Measurements from ENCODE around the gene SYK. TPM values are rescaled to one million over a fixed set of nuclear protein-coding genes. Genes with fewer than 3 reads are reported as not detected.
"Not testable (repeated sequence)": the region's sequence is repeated elsewhere in the genome, so short reads cannot be mapped to it uniquely, and the experiment has no call there.

The SYK gene
- total and polyA plus RNA-seq, 2 donors (not counting 1 experiment from before 2014, with no cell fraction given), result not detected

GRCh38 chr9:90883661-90884060, 82.0 kb downstream of the SYK start:
- Histone ChIP-seq H3K27me3 (ENCODE audit: control insufficient read depth, insufficient read depth, low read length) (no peaks in the 10 kb centered on the region), H3K9ac (ENCODE audit: insufficient read depth, low read length) (no peak overlapping the region), H3K4me2 (ENCODE audit: extremely low read depth, insufficient read depth, low read length) (no peak overlapping the region), H3K4me1 (ENCODE audit: control insufficient read depth, extremely low read depth, insufficient read depth, low read length) (no peaks in the 10 kb centered on the region), H3K79me2 (ENCODE audit: control insufficient read depth, insufficient read depth, low read length) (no peaks in the 10 kb centered on the region), H2AFZ (ENCODE audit: low read length) (no peak overlapping the region), H4K20me1 (ENCODE audit: control insufficient read depth, extremely low read depth, insufficient read depth, low read length) (no peaks in the 10 kb centered on the region), H3K36me3 (ENCODE audit: control insufficient read depth, insufficient read depth, low read length) (no peaks in the 10 kb centered on the region), H3K4me3 (replicated peaks in 1 of 4; ENCODE audit: control extremely low read depth in 1 of 4, insufficient read depth in 1 of 4, low read depth in 3 of 4, low read length in 4 of 4) (no peak overlapping the region), H3K9me3 (ENCODE audit: control insufficient read depth, insufficient read depth, low read depth, low read length) (no peaks in the 10 kb centered on the region), H3K27ac (ENCODE audit: insufficient read depth, low read length) (no peak overlapping the region)
- TF ChIP-seq CTCF (conservative IDR thresholded peaks at IDR 0.05 in 1 of 2, IDR thresholded peaks at IDR 0.05 in 1 of 2; ENCODE audit: low read depth in 1 of 2, low read length in 2 of 2) (no peak), EZH2 (IDR thresholded peaks at IDR 0.05; ENCODE audit: low read length, missing control alignments) (no peak)
- DNase-seq (ENCODE audit: low read depth in 2 of 2), result no peak

GRCh38 chr9:90884178-90884577, 82.6 kb downstream of the SYK start:
- Histone ChIP-seq H3K27me3 (ENCODE audit: control insufficient read depth, insufficient read depth, low read length) (no peaks in the 10 kb centered on the region), H3K27ac (ENCODE audit: insufficient read depth, low read length) (no peak overlapping the region), H3K4me3 (replicated peaks in 1 of 4; ENCODE audit: control extremely low read depth in 1 of 4, insufficient read depth in 1 of 4, low read depth in 3 of 4, low read length in 4 of 4) (no peak overlapping the region), H2AFZ (ENCODE audit: low read length) (no peak overlapping the region), H3K4me2 (ENCODE audit: extremely low read depth, insufficient read depth, low read length) (no peak overlapping the region), H3K36me3 (ENCODE audit: control insufficient read depth, insufficient read depth, low read length) (no peaks in the 10 kb centered on the region), H4K20me1 (ENCODE audit: control insufficient read depth, extremely low read depth, insufficient read depth, low read length) (no peaks in the 10 kb centered on the region), H3K9me3 (ENCODE audit: control insufficient read depth, insufficient read depth, low read depth, low read length) (no peaks in the 10 kb centered on the region), H3K79me2 (ENCODE audit: control insufficient read depth, insufficient read depth, low read length) (no peaks in the 10 kb centered on the region), H3K9ac (ENCODE audit: insufficient read depth, low read length) (no peak overlapping the region), H3K4me1 (ENCODE audit: control insufficient read depth, extremely low read depth, insufficient read depth, low read length) (no peaks in the 10 kb centered on the region)
- TF ChIP-seq EZH2 (IDR thresholded peaks at IDR 0.05; ENCODE audit: low read length, missing control alignments) (no peak), CTCF (conservative IDR thresholded peaks at IDR 0.05 in 1 of 2, IDR thresholded peaks at IDR 0.05 in 1 of 2; ENCODE audit: low read depth in 1 of 2, low read length in 2 of 2) (no peak)
- no peak for DNase-seq (ENCODE audit: low read depth in 2 of 2)

GRCh38 chr9:90886868-90887267, 85.2 kb downstream of the SYK start:
- not testable (repeated sequence) for DNase-seq (ENCODE audit: low read depth in 2 of 2); H3K36me3 ChIP-seq (ENCODE audit: control insufficient read depth, insufficient read depth, low read length); H4K20me1 ChIP-seq (ENCODE audit: control insufficient read depth, extremely low read depth, insufficient read depth, low read length); H2AFZ ChIP-seq (ENCODE audit: low read length); H3K79me2 ChIP-seq (ENCODE audit: control insufficient read depth, insufficient read depth, low read length); H3K9me3 ChIP-seq (ENCODE audit: control insufficient read depth, insufficient read depth, low read depth, low read length); H3K4me1 ChIP-seq (ENCODE audit: control insufficient read depth, extremely low read depth, insufficient read depth, low read length); H3K27me3 ChIP-seq (ENCODE audit: control insufficient read depth, insufficient read depth, low read length); H3K4me3 ChIP-seq (replicated peaks in 1 of 4; ENCODE audit: control extremely low read depth in 1 of 4, insufficient read depth in 1 of 4, low read depth in 3 of 4, low read length in 4 of 4); H3K27ac ChIP-seq (ENCODE audit: insufficient read depth, low read length); H3K9ac ChIP-seq (ENCODE audit: insufficient read depth, low read length); H3K4me2 ChIP-seq (ENCODE audit: extremely low read depth, insufficient read depth, low read length)
